Endothelial cell of umbilical vein (primary cell): Measurements from ENCODE around the gene FGF19. TPM values are rescaled to one million over a fixed set of nuclear protein-coding genes. Genes with fewer than 3 reads are reported as not detected.

ENCODE experiments used
- BruUV-seq: library from RNA; stranded (reverse); fragments of 400-500 nt; replicated peaks from 2 replicates; lab custom pipeline; 2021; lab: Mats Ljungman, UMichigan
- CTCF ChIA-PET: fragments of 300-600, 350-600 bp; sonication (Branson Sonifier 250); formaldehyde crosslinking; loops from one replicate; lab custom pipeline; 2021; ENCODE audit warnings: antibody characterized with exemption, inconsistent platforms; lab: Charles Lee
- POLR2A ChIA-PET: fragments of 300-600, 350-600 bp; sonication (Branson Sonifier 250); formaldehyde crosslinking; loops from one replicate; lab custom pipeline; 2021; ENCODE audit warnings: antibody characterized with exemption, inconsistent platforms; lab: Charles Lee
- DNase-seq: peaks from one replicate; pipeline ENCODE4 v3.0.0-alpha.2; 2011; ENCODE audit warnings: low read depth, low spot score
- FAIRE-seq: peaks from 2 replicates; lab custom pipeline; 2011; peaks lifted over from hg19 to GRCh38; lab: Jason Lieb, UNC
- H2AFZ ChIP-seq: 2 replicates; pipeline ENCODE4 v1.6.0; 2012; ENCODE audit warnings: low read depth, low read length, control low read depth, inconsistent platforms
- H3K27ac ChIP-seq: 2 replicates; pipeline ENCODE4 v1.5.1; 2011; ENCODE audit warnings: low read depth, mild to moderate bottlenecking, control low read depth, low read length, moderate library complexity; ENCODE audit not compliant: insufficient read depth
- H3K27me3 ChIP-seq, 2 experiments: 2 replicates each; pipeline versions ENCODE4 v1.6.0 to v1.6.1; 2011; ENCODE audit warnings: low read length in 2 of 2, mixed read lengths in 1 of 2; ENCODE audit not compliant: control insufficient read depth in 2 of 2, insufficient read depth in 2 of 2
- H3K36me3 ChIP-seq, 2 experiments: 2 replicates in 1 of 2; 3 replicates in 1 of 2; pipeline ENCODE4 v1.5.1; 2011; ENCODE audit warnings: low read length in 2 of 2, mild to moderate bottlenecking in 1 of 2, moderate library complexity in 1 of 2; ENCODE audit not compliant: control insufficient read depth in 2 of 2, insufficient read depth in 2 of 2; ENCODE audit errors: extremely low read depth in 1 of 2
- H3K4me1 ChIP-seq: 3 replicates; pipeline ENCODE4 v1.5.1; 2011; ENCODE audit warnings: mild to moderate bottlenecking, low read length; ENCODE audit not compliant: control insufficient read depth, insufficient read depth; ENCODE audit errors: extremely low read depth
- H3K4me2 ChIP-seq: 2 replicates; pipeline ENCODE4 v1.6.1; 2011; ENCODE audit warnings: low read length, control low read depth, mixed read lengths; ENCODE audit not compliant: insufficient read depth
- H3K4me3 ChIP-seq, 3 experiments: fragments of 200-600 bp in 1 of 3; sonication (generic), shearing (Covaris generic) in 1 of 3; replicated peaks in 1 of 3; 2 replicates each; pipeline ENCODE4 v1.5.1; 2011 to 2016; ENCODE audit warnings: control low read depth in 3 of 3, low read length in 3 of 3, mild to moderate bottlenecking in 2 of 3, inconsistent platforms in 1 of 3, low read depth in 1 of 3, moderate library complexity in 1 of 3; ENCODE audit not compliant: insufficient read depth in 1 of 3
- H3K79me2 ChIP-seq: 2 replicates; pipeline ENCODE4 v1.6.0; 2012; ENCODE audit warnings: low read length, inconsistent platforms; ENCODE audit not compliant: control insufficient read depth, insufficient read depth
- H3K9ac ChIP-seq: replicated peaks from 2 replicates; pipeline ENCODE3; 2011; ENCODE audit warnings: low read length, control low read depth; ENCODE audit not compliant: insufficient read depth; ENCODE audit errors: extremely low read depth
- H3K9me1 ChIP-seq: replicated peaks from 3 replicates; pipeline ENCODE4 v1.6.0; 2011; ENCODE audit warnings: mild to moderate bottlenecking, low read length; ENCODE audit not compliant: control insufficient read depth, insufficient read depth; ENCODE audit errors: extremely low read depth
- H3K9me3 ChIP-seq: replicated peaks from 2 replicates; pipeline ENCODE4 v1.5.1; 2012; ENCODE audit warnings: low read length, inconsistent platforms; ENCODE audit not compliant: control insufficient read depth, insufficient read depth
- H4K20me1 ChIP-seq: replicated peaks from 2 replicates; pipeline ENCODE3; 2011; ENCODE audit warnings: mild to moderate bottlenecking, low read length; ENCODE audit not compliant: control insufficient read depth, insufficient read depth; ENCODE audit errors: extremely low read depth
- CTCF ChIP-seq, 2 donors: IDR thresholded peaks; 1 replicate in 1 of 2; 2 replicates in 1 of 2; pipeline ENCODE4 v1.5.1; 2011; ENCODE audit warnings: low read length in 2 of 2, mild to moderate bottlenecking in 2 of 2, moderate library complexity in 2 of 2, control low read depth in 1 of 2, inconsistent platforms in 1 of 2, low read depth in 1 of 2; ENCODE audit not compliant: insufficient read depth in 1 of 2; ENCODE audit errors: extremely low read depth in 1 of 2
- EZH2 ChIP-seq: IDR thresholded peaks from 2 replicates; pipeline ENCODE4 v1.6.1; 2012; ENCODE audit warnings: borderline replicate concordance, low read depth, mild to moderate bottlenecking, moderate library complexity, low read length, inconsistent platforms; ENCODE audit not compliant: severe bottlenecking
- FOS ChIP-seq: IDR thresholded peaks from 2 replicates; pipeline ENCODE4 v1.6.1; 2011; ENCODE audit warnings: mild to moderate bottlenecking, low read length, moderate library complexity, borderline replicate concordance; ENCODE audit not compliant: insufficient read depth
- GATA2 ChIP-seq: IDR thresholded peaks from 2 replicates; pipeline ENCODE4 v1.7.0; 2011; ENCODE audit warnings: low read depth, mild to moderate bottlenecking, moderate library complexity, mixed read lengths, low read length; ENCODE audit not compliant: insufficient read length, insufficient read depth
- JUN ChIP-seq: IDR thresholded peaks from 2 replicates; pipeline ENCODE4 v1.6.1; 2011; ENCODE audit warnings: borderline replicate concordance, low read depth; ENCODE audit not compliant: insufficient read length, insufficient read depth
- MAX ChIP-seq: IDR thresholded peaks from 2 replicates; pipeline ENCODE4 v1.6.1; 2011; ENCODE audit not compliant: insufficient read depth, insufficient read length
- MYC ChIP-seq: IDR thresholded peaks from one replicate; pipeline ENCODE4 v1.6.1; 2011; ENCODE audit warnings: mild to moderate bottlenecking, low read depth, low read length
- POLR2A ChIP-seq: IDR thresholded peaks from 2 replicates; pipeline ENCODE4 v1.6.1; 2012; ENCODE audit warnings: low read depth, mild to moderate bottlenecking, control low read depth, low read length
- POLR2AphosphoS5 ChIP-seq: IDR thresholded peaks from 2 replicates; pipeline ENCODE4 v1.6.1; 2012; ENCODE audit warnings: low read depth, mild to moderate bottlenecking, control low read depth, low read length, moderate library complexity; ENCODE audit not compliant: insufficient read depth
- dilution Hi-C: fragments of 300-500 bp; cut with MboI; formaldehyde crosslinking; loops from one replicate; pipeline ENCODE4 v1.15.0; 2019; ENCODE audit warnings: low sequenced_read_pairs; ENCODE audit not compliant: extremely low pct_ligation_motif_present
- intact Hi-C: fragments of 100-400 bp; cut with micrococcal nuclease; formaldehyde crosslinking; loops from one replicate; pipeline ENCODE4 v1.10.0; 2022
- polyA plus RNA-seq, 4 experiments: library from polyadenylated mRNA; depleted of rRNA in 3 of 4; stranded (reverse) in 3 of 4; unstranded in 1 of 4; fragments of >200 nt; gene quantifications; 2 replicates each; pipeline versions ENCODE4 v1.2.1 to v1.2.3, GENCODE V29; 2011 to 2012; ENCODE audit warnings: missing spikeins in 1 of 4
- total RNA-seq: library from RNA; stranded (reverse); gene quantifications from 2 replicates; pipeline ENCODE4 v1.2.3, GENCODE V29; 2021

FGF19 gene
- total and polyA plus RNA-seq, 2 donors (not counting 3 experiments of a cell fraction or from before 2014, with no cell fraction given): 0.03 TPM; not detected in 1

- Histone ChIP-seq H3K27ac (no peak overlapping the region), H3K36me3 (no peaks in the 10 kb centered on the region), H3K79me2 (no peaks in the 10 kb centered on the region), H3K27me3 (peaks cover 18 to 20% of the 10 kb centered on the region in 2 experiments), H3K4me1 (peaks cover 8% of the 10 kb centered on the region), H3K9me3 (no peaks in the 10 kb centered on the region), H3K9me1 (no peaks in the 10 kb centered on the region), H3K4me3 (no peak overlapping the region), H4K20me1 (no peaks in the 10 kb centered on the region), H2AFZ (no peak overlapping the region), H3K4me2 (no peak overlapping the region), H3K9ac (no peak overlapping the region)
- ChIA-PET POLR2A (no interaction called here), CTCF (no interaction called here)
- FAIRE-seq (no peak), DNase-seq (no peak)
- intact Hi-C loops: no loop called here
- no TSS peak for BruUV-seq
- dilution Hi-C loops: no loop called here
- TF ChIP-seq EZH2: no peak
- TF ChIP-seq GATA2: no peak
- no peak for TF ChIP-seq JUN
- TF ChIP-seq MAX: no peak
- no peak for TF ChIP-seq POLR2A
- no peak for TF ChIP-seq POLR2AphosphoS5
- TF ChIP-seq FOS: no peak
- TF ChIP-seq CTCF (IDR thresholded peaks at IDR 0.05; ENCODE audit: extremely low read depth in 1 of 2, insufficient read depth in 1 of 2, low read depth in 1 of 2, low read length in 2 of 2): no peak
- no peak for TF ChIP-seq MYC
These were observed 6.0 kb downstream of the FGF19 start for GRCh38 chr11:69697861-69698260.
